Ishikawa (cell line): ENCODE data around the gene SUZ12.

ENCODE experiments used
- CEBPB ChIP-seq: IDR thresholded peaks from 2 replicates; pipeline ENCODE4 v1.6.1; 2012
- CREB1 ChIP-seq: IDR thresholded peaks from 2 replicates; pipeline ENCODE4 v1.6.1; 2012; ENCODE audit warnings: low read depth
- EGR1 ChIP-seq: IDR thresholded peaks from 2 replicates; pipeline ENCODE4 v1.6.1; 2012
- EP300 ChIP-seq: IDR thresholded peaks from 2 replicates; pipeline ENCODE4 v1.6.1; 2012; ENCODE audit warnings: borderline replicate concordance
- FOXM1 ChIP-seq: IDR thresholded peaks from 2 replicates; pipeline ENCODE4 v1.6.1; 2012; ENCODE audit warnings: low read depth, borderline replicate concordance
- NFIC ChIP-seq: IDR thresholded peaks from 2 replicates; pipeline ENCODE4 v1.6.1; 2012
- RAD21 ChIP-seq: IDR thresholded peaks from 2 replicates; pipeline ENCODE4 v1.6.1; 2012; ENCODE audit warnings: low read depth
- TAF1 ChIP-seq: IDR thresholded peaks from 2 replicates; pipeline ENCODE4 v1.6.1; 2012; ENCODE audit warnings: low read depth, mild to moderate bottlenecking
- TCF12 ChIP-seq: IDR thresholded peaks from 2 replicates; pipeline ENCODE4 v1.6.1; 2012; ENCODE audit warnings: low read depth
- TEAD4 ChIP-seq: IDR thresholded peaks from 2 replicates; pipeline ENCODE4 v1.6.1; 2012
- YY1 ChIP-seq: IDR thresholded peaks from 2 replicates; pipeline ENCODE4 v1.6.1; 2012; ENCODE audit warnings: low read depth
- ZBTB7A ChIP-seq: IDR thresholded peaks from 2 replicates; pipeline ENCODE4 v1.6.1; 2012; ENCODE audit warnings: low read depth
- TF ChIP-seq, protein P1 (sequence below): IDR thresholded peaks from 2 replicates; pipeline ENCODE4 v1.6.1; 2012
- TF ChIP-seq, protein P2 (sequence below): IDR thresholded peaks from 2 replicates; pipeline ENCODE4 v1.6.1; 2012; ENCODE audit warnings: low read depth, mild to moderate bottlenecking
- TF ChIP-seq, protein P3 (sequence below): IDR thresholded peaks from 2 replicates; pipeline ENCODE4 v1.6.1; 2012

Gene SUZ12

DNA sequence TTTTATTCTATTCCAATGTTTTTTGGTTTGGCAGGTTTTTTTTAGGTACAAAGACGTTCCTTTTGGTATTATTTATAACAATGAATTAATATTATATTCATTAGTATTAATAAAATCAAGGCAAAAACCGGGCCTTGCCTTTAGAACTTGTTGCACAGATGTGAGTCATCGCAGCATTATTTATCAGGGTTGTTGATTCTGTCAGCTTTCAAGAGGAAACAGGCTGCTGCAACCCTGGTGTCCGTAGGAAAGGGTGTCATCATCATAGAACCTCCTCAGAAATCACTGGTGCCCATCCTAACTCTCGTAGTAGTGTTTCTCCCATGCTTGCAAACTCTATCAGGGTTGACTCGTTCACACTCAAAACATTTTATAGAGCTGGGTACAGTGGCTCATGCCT, 60.2 kb downstream of the SUZ12 start:
- TF ChIP-seq CREB1 (no peak), YY1 (no peak), EGR1 (no peak), TEAD4 (no peak), TAF1 (no peak), NFIC (no peak), CEBPB (no peak), ZBTB7A (no peak), TCF12 (no peak), RAD21 (no peak), FOXM1 (no peak), EP300 (no peak)
- TF ChIP-seq, protein P1, sequence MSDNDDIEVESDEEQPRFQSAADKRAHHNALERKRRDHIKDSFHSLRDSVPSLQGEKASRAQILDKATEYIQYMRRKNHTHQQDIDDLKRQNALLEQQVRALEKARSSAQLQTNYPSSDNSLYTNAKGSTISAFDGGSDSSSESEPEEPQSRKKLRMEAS: no peak
- TF ChIP-seq, protein P2, sequence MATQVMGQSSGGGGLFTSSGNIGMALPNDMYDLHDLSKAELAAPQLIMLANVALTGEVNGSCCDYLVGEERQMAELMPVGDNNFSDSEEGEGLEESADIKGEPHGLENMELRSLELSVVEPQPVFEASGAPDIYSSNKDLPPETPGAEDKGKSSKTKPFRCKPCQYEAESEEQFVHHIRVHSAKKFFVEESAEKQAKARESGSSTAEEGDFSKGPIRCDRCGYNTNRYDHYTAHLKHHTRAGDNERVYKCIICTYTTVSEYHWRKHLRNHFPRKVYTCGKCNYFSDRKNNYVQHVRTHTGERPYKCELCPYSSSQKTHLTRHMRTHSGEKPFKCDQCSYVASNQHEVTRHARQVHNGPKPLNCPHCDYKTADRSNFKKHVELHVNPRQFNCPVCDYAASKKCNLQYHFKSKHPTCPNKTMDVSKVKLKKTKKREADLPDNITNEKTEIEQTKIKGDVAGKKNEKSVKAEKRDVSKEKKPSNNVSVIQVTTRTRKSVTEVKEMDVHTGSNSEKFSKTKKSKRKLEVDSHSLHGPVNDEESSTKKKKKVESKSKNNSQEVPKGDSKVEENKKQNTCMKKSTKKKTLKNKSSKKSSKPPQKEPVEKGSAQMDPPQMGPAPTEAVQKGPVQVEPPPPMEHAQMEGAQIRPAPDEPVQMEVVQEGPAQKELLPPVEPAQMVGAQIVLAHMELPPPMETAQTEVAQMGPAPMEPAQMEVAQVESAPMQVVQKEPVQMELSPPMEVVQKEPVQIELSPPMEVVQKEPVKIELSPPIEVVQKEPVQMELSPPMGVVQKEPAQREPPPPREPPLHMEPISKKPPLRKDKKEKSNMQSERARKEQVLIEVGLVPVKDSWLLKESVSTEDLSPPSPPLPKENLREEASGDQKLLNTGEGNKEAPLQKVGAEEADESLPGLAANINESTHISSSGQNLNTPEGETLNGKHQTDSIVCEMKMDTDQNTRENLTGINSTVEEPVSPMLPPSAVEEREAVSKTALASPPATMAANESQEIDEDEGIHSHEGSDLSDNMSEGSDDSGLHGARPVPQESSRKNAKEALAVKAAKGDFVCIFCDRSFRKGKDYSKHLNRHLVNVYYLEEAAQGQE: no peak
- TF ChIP-seq, protein P3, sequence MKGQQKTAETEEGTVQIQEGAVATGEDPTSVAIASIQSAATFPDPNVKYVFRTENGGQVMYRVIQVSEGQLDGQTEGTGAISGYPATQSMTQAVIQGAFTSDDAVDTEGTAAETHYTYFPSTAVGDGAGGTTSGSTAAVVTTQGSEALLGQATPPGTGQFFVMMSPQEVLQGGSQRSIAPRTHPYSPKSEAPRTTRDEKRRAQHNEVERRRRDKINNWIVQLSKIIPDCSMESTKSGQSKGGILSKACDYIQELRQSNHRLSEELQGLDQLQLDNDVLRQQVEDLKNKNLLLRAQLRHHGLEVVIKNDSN: no peak

DNA sequence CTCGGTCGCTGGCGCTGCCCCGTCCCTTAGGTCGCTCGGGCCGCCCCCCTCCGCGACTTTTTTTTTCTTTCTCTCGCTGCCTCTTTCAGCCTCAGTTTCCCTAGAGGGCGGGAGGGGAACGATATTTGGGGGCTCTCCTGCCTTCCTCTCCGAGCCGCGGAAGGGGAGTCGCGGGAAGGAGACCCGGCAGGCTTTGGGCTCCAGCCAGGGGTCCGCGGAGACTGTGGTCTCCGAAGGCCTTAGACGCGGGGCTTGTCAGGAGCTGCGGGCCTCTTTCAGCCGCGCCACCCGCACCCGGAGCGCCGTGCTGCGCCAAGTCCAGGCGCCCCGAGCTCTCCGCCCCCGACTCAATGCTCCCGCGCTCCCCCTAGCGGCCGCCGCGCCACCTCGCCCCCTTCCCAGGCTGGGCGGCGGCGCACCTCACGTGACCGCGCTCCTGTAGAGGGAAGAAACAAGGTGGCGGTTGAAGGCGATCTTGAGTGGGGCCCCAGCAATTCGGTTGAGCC, 70.2 kb downstream of the SUZ12 start, which contains the start of gene LRRC37B:
LRRC37B (plus strand) TSS at position 427 of the 506 bp plus-strand sequence. CDS start 14,010 bp downstream, outside the sequence.
- TF ChIP-seq, protein P1: peak; percentile 57; the same call in 1 of the 2 replicates
- TF ChIP-seq TAF1: peak; percentile 51; the same call in 1 of the 2 replicates
- no peak for TF ChIP-seq CEBPB
- TF ChIP-seq EGR1: peak; percentile 85
- no peak for TF ChIP-seq FOXM1
- TF ChIP-seq, protein P3: peak; percentile 97
- TF ChIP-seq NFIC: no peak
- TF ChIP-seq TCF12: no peak
- TF ChIP-seq CREB1: no peak
- TF ChIP-seq RAD21: peak; percentile 30; the same call in 1 of the 2 replicates
- peak; percentile 78 for TF ChIP-seq YY1

DNA sequence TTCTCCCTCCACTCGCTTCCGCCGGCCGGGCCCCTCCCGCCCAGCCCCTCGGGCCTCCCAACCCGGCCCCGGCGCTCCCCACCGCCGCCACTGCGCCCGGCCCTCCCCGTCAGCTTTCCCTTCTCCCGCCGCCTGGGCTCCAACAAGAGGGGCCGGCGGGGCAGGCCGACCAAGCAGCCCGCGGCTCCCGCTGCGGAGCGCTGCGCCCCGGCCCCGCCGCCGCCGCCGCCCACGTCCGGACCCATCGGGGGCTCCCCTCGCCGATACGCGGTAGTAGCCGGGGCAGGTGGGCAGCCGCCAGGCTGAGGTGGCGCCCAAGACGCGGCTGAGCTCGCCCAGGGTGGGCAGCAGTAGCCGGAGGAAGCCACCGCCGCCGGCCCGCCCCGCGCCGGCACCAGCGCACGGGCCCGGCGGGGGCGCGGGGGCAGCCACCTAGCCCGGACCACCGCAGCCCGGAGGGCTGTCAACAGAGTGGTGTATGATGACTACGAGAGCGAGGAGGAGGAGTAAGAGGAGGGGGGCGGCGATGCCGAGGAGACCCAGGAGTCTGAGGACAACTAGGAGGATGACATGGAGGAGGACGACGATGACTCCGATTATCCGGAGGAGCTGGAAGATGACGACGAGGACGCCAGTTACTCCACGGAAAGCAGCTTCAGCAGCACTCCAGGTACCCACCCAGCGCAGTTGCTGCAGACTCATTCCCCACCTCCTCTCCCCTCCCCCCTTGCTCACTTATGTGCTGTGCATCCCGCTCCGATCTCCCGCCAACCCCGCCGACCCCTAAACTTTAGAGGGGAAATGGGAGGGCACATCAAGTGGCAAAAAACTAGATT, 70.9 kb downstream of the SUZ12 start:
- TF ChIP-seq, protein P1: no peak
- TF ChIP-seq FOXM1 (no peak), CREB1 (no peak), TEAD4 (no peak), NFIC (no peak), EGR1 (no peak), TCF12 (no peak), EP300 (no peak), CEBPB (no peak), TAF1 (no peak), YY1 (no peak), RAD21 (no peak), ZBTB7A (no peak)
- TF ChIP-seq, protein P2: no peak
- TF ChIP-seq, protein P3: no peak

DNA sequence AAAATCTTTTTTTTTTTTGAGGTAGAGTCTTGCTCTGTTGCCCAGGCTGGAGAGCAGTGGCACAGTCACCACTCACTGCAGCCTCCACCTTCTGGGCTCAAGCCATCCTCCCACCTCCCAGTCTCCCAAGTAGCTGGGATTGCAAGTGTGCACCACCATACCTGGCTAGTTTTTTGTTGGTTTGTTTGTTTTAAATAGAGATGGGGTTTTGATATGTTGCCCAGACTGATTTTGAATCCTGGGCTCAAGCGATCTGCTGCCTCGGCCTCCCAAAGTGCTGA, 72.4 kb downstream of the SUZ12 start:
- TF ChIP-seq CEBPB (no peak), TEAD4 (no peak), YY1 (no peak), TAF1 (no peak), FOXM1 (no peak), EGR1 (no peak), RAD21 (no peak), ZBTB7A (no peak), EP300 (no peak)

DNA sequence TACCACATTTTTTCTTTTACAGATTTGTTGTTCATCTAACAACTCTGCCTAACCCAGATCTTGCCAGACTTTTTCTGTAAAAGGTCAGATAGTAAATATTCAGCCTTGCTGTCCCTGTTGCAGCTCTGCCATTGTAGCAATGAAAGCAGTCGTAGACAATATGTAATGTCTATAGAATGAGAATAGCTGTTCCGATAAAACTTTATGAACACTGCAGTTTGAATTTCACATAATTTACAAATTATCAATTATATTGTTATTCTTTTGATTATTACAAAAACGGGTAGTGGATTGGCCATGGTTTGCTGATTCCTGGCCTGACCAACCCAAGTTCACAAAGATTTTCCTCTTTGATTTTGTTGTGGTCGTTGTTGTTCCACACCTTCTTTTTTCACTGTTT, 73.3 kb downstream of the SUZ12 start:
- TF ChIP-seq, protein P2: no peak
- TF ChIP-seq RAD21 (no peak), FOXM1 (no peak)
